Stimulated activated CD4-positive, alpha-beta T cell treated with anti-CD3 and anti-CD28 coated beads, Interleukin-2, amount 100 ng/mL, for 4 hours (primary cell): Measurements from ENCODE around the gene RANBP1.

Experiments used
- DNase-seq: peaks from one replicate; pipeline ENCODE4 v3.0.0-alpha.2; 2020; ENCODE audit warnings: low read depth

RANBP1 gene

GRCh38 chr22:20174785-20175596, 59.1 kb downstream of the RANBP1 start:
- DNase-seq, result no peak

- DNase-seq, result no peak
These were observed 59.6 kb downstream of the RANBP1 start for GRCh38 chr22:20175597-20175900.

DNA sequence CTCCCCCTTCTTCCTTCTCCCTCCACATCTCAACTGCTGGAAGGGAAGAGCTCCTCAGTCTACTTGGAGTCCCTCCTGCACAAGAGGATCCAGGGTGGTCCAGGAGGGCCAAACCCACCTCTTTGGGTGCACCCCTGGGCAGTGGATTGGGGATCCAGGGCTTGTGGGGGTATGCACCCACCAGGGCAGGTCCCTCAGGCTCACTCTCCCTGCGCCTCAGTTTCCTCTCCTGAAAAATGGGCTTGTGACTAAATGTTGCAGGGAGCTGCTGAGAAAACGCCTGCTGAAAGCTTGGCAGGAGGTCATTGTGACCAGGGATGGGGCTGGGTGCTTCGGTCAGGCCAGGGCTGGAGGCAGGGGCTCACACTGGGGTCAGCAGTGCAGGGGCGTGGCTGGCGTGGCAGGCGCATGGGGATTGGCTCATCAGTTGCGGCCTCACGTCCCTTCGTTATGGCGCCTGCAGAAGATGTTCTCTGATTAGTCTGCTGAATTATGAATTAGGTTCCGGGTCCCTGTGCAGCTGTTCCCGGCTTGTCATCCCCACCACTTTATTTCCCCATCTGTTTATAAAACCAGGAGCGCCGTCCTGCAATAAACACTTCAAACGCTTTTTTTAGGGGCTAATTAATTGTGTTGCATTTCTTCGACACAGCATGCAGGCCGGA, 60.6 kb downstream of the RANBP1 start:
- no peak for DNase-seq
